A549 (cell line): ENCODE measurements around the gene LRRC36. TPM values are rescaled to one million over a fixed set of nuclear protein-coding genes. Genes with fewer than 3 reads are reported as not detected.

Experiments used
- polyA plus RNA-seq, 4 experiments: library from polyadenylated mRNA; depleted of rRNA in 3 of 4; stranded (reverse); fragments of >200 nt; fragmentation: RNase III in 1 of 4; extraction: RNeasy Plus Mini Kit Qiagen cat#74134 plus additional on column Dnase treatment in 1 of 4; gene quantifications; 2 replicates in 3 of 4; 3 replicates in 1 of 4; pipeline ENCODE4 v1.2.3, GENCODE V29; 2011 to 2017
- small RNA-seq, 6 experiments: library from RNA; depleted of rRNA; stranded (forward); fragments of <200 nt; gene quantifications; one replicate each; pipeline ENCODE3, GENCODE V24; 2012

LRRC36 gene
- polyA plus RNA-seq, 2 of the 4 experiments (the other 2 are of a cell fraction), result 0.48 to 0.57 TPM

Small RNA genes lying within 50 kb of the gene (small RNA-seq; reads per million reads assigned to genes)
- gene RNU1-123P, result 0 reads per million in 6 experiments

Other genes with a start within 250 kb of the LRRC36 start
- 37.6 and 48.6 TPM in 2 replicates for gene PHAF1, start 216.9 kb upstream of the LRRC36 start, polyA plus RNA-seq (2011; rRNA removed)
- 20.7 to 21.6 TPM (median 20.9 TPM) in 3 replicates for gene PHAF1, start 216.9 kb upstream of the LRRC36 start, polyA plus RNA-seq (2017; fragmentation: RNase III; extraction: RNeasy Plus Mini Kit Qiagen cat#74134 plus additional on column Dnase treatment)
- gene B3GNT9, start 175.8 kb upstream of the LRRC36 start, polyA plus RNA-seq (2011; rRNA removed), result 6.8 and 8.5 TPM in 2 replicates
- gene B3GNT9, start 175.8 kb upstream of the LRRC36 start, polyA plus RNA-seq (2017; fragmentation: RNase III; extraction: RNeasy Plus Mini Kit Qiagen cat#74134 plus additional on column Dnase treatment), result 6.7 to 9.3 TPM (median 9.0 TPM) in 3 replicates
- gene TRADD, start 166.9 kb upstream of the LRRC36 start, polyA plus RNA-seq (2011; rRNA removed), result 7.8 and 9.1 TPM in 2 replicates
- gene TRADD, start 166.9 kb upstream of the LRRC36 start, polyA plus RNA-seq (2017; fragmentation: RNase III; extraction: RNeasy Plus Mini Kit Qiagen cat#74134 plus additional on column Dnase treatment), result 13.2 to 15.2 TPM (median 15.2 TPM) in 3 replicates
- gene FBXL8, start 166.9 kb upstream of the LRRC36 start, polyA plus RNA-seq (2011; rRNA removed), result 5.4 and 5.6 TPM in 2 replicates
- gene FBXL8, start 166.9 kb upstream of the LRRC36 start, polyA plus RNA-seq (2017; fragmentation: RNase III; extraction: RNeasy Plus Mini Kit Qiagen cat#74134 plus additional on column Dnase treatment), result 12.5 to 14.4 TPM (median 13.1 TPM) in 3 replicates
- gene HSF4, start 162.1 kb upstream of the LRRC36 start, polyA plus RNA-seq (2011; rRNA removed), result 8.3 and 11.7 TPM in 2 replicates
- gene HSF4, start 162.1 kb upstream of the LRRC36 start, polyA plus RNA-seq (2017; fragmentation: RNase III; extraction: RNeasy Plus Mini Kit Qiagen cat#74134 plus additional on column Dnase treatment), result 15.3 to 22.0 TPM (median 18.9 TPM) in 3 replicates
- 22.6 and 24.4 TPM in 2 replicates for gene NOL3, start 156.3 kb upstream of the LRRC36 start, polyA plus RNA-seq (2011; rRNA removed)
- 38.5 to 41.3 TPM (median 39.1 TPM) in 3 replicates for gene NOL3, start 156.3 kb upstream of the LRRC36 start, polyA plus RNA-seq (2017; fragmentation: RNase III; extraction: RNeasy Plus Mini Kit Qiagen cat#74134 plus additional on column Dnase treatment)
- gene MATCAP1, start 142.9 kb upstream of the LRRC36 start, polyA plus RNA-seq (2011; rRNA removed), result 7.2 and 7.5 TPM in 2 replicates
- 16.1 to 23.5 TPM (median 20.8 TPM) in 3 replicates for gene MATCAP1, start 142.9 kb upstream of the LRRC36 start, polyA plus RNA-seq (2017; fragmentation: RNase III; extraction: RNeasy Plus Mini Kit Qiagen cat#74134 plus additional on column Dnase treatment)
- gene EXOC3L1, start 136.7 kb upstream of the LRRC36 start, polyA plus RNA-seq (2011; rRNA removed), result 0.06 TPM in 1 of 2 replicates, not detected in the other
- gene EXOC3L1, start 136.7 kb upstream of the LRRC36 start, polyA plus RNA-seq (2017; fragmentation: RNase III; extraction: RNeasy Plus Mini Kit Qiagen cat#74134 plus additional on column Dnase treatment), result not detected in 3 replicates
- gene E2F4, start 134.7 kb upstream of the LRRC36 start, polyA plus RNA-seq (2011; rRNA removed), result 65.1 and 71.8 TPM in 2 replicates
- gene E2F4, start 134.7 kb upstream of the LRRC36 start, polyA plus RNA-seq (2017; fragmentation: RNase III; extraction: RNeasy Plus Mini Kit Qiagen cat#74134 plus additional on column Dnase treatment), result 66.0 to 69.6 TPM (median 66.6 TPM) in 3 replicates
- gene ELMO3, start 127.7 kb upstream of the LRRC36 start, polyA plus RNA-seq (2011; rRNA removed), result 0.62 and 1.0 TPM in 2 replicates
- 1.3 to 1.5 TPM (median 1.4 TPM) in 3 replicates for gene ELMO3, start 127.7 kb upstream of the LRRC36 start, polyA plus RNA-seq (2017; fragmentation: RNase III; extraction: RNeasy Plus Mini Kit Qiagen cat#74134 plus additional on column Dnase treatment)
- 70.2 and 73.5 TPM in 2 replicates for gene TMEM208, start 99.7 kb upstream of the LRRC36 start, polyA plus RNA-seq (2011; rRNA removed)
- gene TMEM208, start 99.7 kb upstream of the LRRC36 start, polyA plus RNA-seq (2017; fragmentation: RNase III; extraction: RNeasy Plus Mini Kit Qiagen cat#74134 plus additional on column Dnase treatment), result 103 to 114 TPM (median 114 TPM) in 3 replicates
- 16.1 and 18.1 TPM in 2 replicates for gene FHOD1, start 79.3 kb upstream of the LRRC36 start, polyA plus RNA-seq (2011; rRNA removed)
- 29.1 to 34.2 TPM (median 33.6 TPM) in 3 replicates for gene FHOD1, start 79.3 kb upstream of the LRRC36 start, polyA plus RNA-seq (2017; fragmentation: RNase III; extraction: RNeasy Plus Mini Kit Qiagen cat#74134 plus additional on column Dnase treatment)
- gene SLC9A5, start 77.8 kb upstream of the LRRC36 start, polyA plus RNA-seq (2011; rRNA removed), result 0.83 and 1.1 TPM in 2 replicates
- 1.6 to 2.6 TPM (median 2.5 TPM) in 3 replicates for gene SLC9A5, start 77.8 kb upstream of the LRRC36 start, polyA plus RNA-seq (2017; fragmentation: RNase III; extraction: RNeasy Plus Mini Kit Qiagen cat#74134 plus additional on column Dnase treatment)
- 10.0 and 17.7 TPM in 2 replicates for gene PLEKHG4, start 47.3 kb upstream of the LRRC36 start, polyA plus RNA-seq (2011; rRNA removed)
- gene PLEKHG4, start 47.3 kb upstream of the LRRC36 start, polyA plus RNA-seq (2017; fragmentation: RNase III; extraction: RNeasy Plus Mini Kit Qiagen cat#74134 plus additional on column Dnase treatment), result 15.6 to 16.6 TPM (median 15.9 TPM) in 3 replicates
- gene KCTD19, start 74 bp upstream of the LRRC36 start, polyA plus RNA-seq (2011; rRNA removed), result 1.1 and 2.4 TPM in 2 replicates
- 0.57 to 1.00 TPM (median 0.76 TPM) in 3 replicates for gene KCTD19, start 74 bp upstream of the LRRC36 start, polyA plus RNA-seq (2017; fragmentation: RNase III; extraction: RNeasy Plus Mini Kit Qiagen cat#74134 plus additional on column Dnase treatment)
- gene TPPP3, start 66.7 kb downstream of the LRRC36 start, polyA plus RNA-seq (2011; rRNA removed), result 9.4 and 10.6 TPM in 2 replicates
- 8.7 to 10.9 TPM (median 9.6 TPM) in 3 replicates for gene TPPP3, start 66.7 kb downstream of the LRRC36 start, polyA plus RNA-seq (2017; fragmentation: RNase III; extraction: RNeasy Plus Mini Kit Qiagen cat#74134 plus additional on column Dnase treatment)
- 3.5 and 3.8 TPM in 2 replicates for gene ZDHHC1, start 89.7 kb downstream of the LRRC36 start, polyA plus RNA-seq (2011; rRNA removed)
- 5.0 to 7.2 TPM (median 5.9 TPM) in 3 replicates for gene ZDHHC1, start 89.7 kb downstream of the LRRC36 start, polyA plus RNA-seq (2017; fragmentation: RNase III; extraction: RNeasy Plus Mini Kit Qiagen cat#74134 plus additional on column Dnase treatment)
- gene HSD11B2, start 104.3 kb downstream of the LRRC36 start, polyA plus RNA-seq (2011; rRNA removed), result 0.53 and 0.75 TPM in 2 replicates
- gene HSD11B2, start 104.3 kb downstream of the LRRC36 start, polyA plus RNA-seq (2017; fragmentation: RNase III; extraction: RNeasy Plus Mini Kit Qiagen cat#74134 plus additional on column Dnase treatment), result 0.93 to 1.6 TPM (median 1.2 TPM) in 3 replicates
- gene ATP6V0D1, start 154.3 kb downstream of the LRRC36 start, polyA plus RNA-seq (2011; rRNA removed), result 45.6 and 45.7 TPM in 2 replicates
- gene ATP6V0D1, start 154.3 kb downstream of the LRRC36 start, polyA plus RNA-seq (2017; fragmentation: RNase III; extraction: RNeasy Plus Mini Kit Qiagen cat#74134 plus additional on column Dnase treatment), result 96.5 to 103 TPM (median 101 TPM) in 3 replicates
- gene AGRP, start 156.7 kb downstream of the LRRC36 start, polyA plus RNA-seq (2011; rRNA removed), result not detected in 2 replicates
- not detected in 3 replicates for gene AGRP, start 156.7 kb downstream of the LRRC36 start, polyA plus RNA-seq (2017; fragmentation: RNase III; extraction: RNeasy Plus Mini Kit Qiagen cat#74134 plus additional on column Dnase treatment)
- gene RIPOR1, start 202.0 kb downstream of the LRRC36 start, polyA plus RNA-seq (2011; rRNA removed), result 5.6 and 7.2 TPM in 2 replicates
- 22.5 to 24.7 TPM (median 23.0 TPM) in 3 replicates for gene RIPOR1, start 202.0 kb downstream of the LRRC36 start, polyA plus RNA-seq (2017; fragmentation: RNase III; extraction: RNeasy Plus Mini Kit Qiagen cat#74134 plus additional on column Dnase treatment)
- 51.5 and 58.4 TPM in 2 replicates for gene CTCF, start 235.7 kb downstream of the LRRC36 start, polyA plus RNA-seq (2011; rRNA removed)
- 38.6 to 42.5 TPM (median 40.8 TPM) in 3 replicates for gene CTCF, start 235.7 kb downstream of the LRRC36 start, polyA plus RNA-seq (2017; fragmentation: RNase III; extraction: RNeasy Plus Mini Kit Qiagen cat#74134 plus additional on column Dnase treatment)